MM.1S (cell line): Measurements from ENCODE around the gene GAS7.

ENCODE experiments used
- EZH2phosphoT487 ChIP-seq: fragments of 300-600 bp; sonication (generic); IDR thresholded peaks from 2 replicates; pipeline ENCODE4 v1.6.1; 2018; ENCODE audit warnings: antibody characterized with exemption, low read length
- TF ChIP-seq, protein P1 (sequence below): fragments of 300-600 bp; sonication (generic); IDR thresholded peaks from 2 replicates; pipeline ENCODE4 v1.5.1; 2016; ENCODE audit warnings: antibody characterized with exemption, low read length, mixed read lengths

DNA sequence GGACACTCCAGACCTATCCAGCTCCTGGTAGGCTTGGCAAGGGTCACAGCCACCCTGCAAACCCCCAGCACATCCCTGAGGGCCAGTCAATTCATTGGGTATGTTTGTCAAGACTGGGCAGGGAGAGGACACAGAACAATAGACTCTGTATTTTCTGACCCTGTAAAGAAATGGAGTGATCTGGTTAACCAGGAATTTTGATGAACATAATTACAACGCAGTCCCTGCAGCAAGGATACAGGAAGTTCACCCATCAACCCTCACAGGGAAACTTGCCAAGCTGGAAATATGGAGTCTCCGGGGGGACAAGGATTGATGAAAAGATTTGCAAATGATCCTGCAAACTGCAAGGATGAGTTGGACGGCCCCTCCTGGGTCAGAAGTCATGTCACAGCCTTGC is 167.3 kb downstream of the GAS7 start:
- TF ChIP-seq, protein P1, sequence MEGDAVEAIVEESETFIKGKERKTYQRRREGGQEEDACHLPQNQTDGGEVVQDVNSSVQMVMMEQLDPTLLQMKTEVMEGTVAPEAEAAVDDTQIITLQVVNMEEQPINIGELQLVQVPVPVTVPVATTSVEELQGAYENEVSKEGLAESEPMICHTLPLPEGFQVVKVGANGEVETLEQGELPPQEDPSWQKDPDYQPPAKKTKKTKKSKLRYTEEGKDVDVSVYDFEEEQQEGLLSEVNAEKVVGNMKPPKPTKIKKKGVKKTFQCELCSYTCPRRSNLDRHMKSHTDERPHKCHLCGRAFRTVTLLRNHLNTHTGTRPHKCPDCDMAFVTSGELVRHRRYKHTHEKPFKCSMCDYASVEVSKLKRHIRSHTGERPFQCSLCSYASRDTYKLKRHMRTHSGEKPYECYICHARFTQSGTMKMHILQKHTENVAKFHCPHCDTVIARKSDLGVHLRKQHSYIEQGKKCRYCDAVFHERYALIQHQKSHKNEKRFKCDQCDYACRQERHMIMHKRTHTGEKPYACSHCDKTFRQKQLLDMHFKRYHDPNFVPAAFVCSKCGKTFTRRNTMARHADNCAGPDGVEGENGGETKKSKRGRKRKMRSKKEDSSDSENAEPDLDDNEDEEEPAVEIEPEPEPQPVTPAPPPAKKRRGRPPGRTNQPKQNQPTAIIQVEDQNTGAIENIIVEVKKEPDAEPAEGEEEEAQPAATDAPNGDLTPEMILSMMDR, result no peak
- no peak for TF ChIP-seq EZH2phosphoT487
